IMR-90 (cell line): ENCODE data around the gene RNF151.

ENCODE experiments used
- MAFK ChIP-seq: IDR thresholded peaks from 2 replicates; pipeline ENCODE4 v1.6.1; 2012; ENCODE audit warnings: low read depth, low read length, improper control_type of control experiment
- MAZ ChIP-seq: IDR thresholded peaks from 2 replicates; pipeline ENCODE4 v1.6.1; 2012; ENCODE audit warnings: low read depth, mild to moderate bottlenecking, low read length, improper control_type of control experiment, moderate library complexity, borderline replicate concordance
- RAD21 ChIP-seq: IDR thresholded peaks from 2 replicates; pipeline ENCODE4 v1.6.1; 2012; ENCODE audit warnings: low read length, improper control_type of control experiment
- RFX5 ChIP-seq: IDR thresholded peaks from 2 replicates; pipeline ENCODE4 v1.8.0; 2012; ENCODE audit warnings: low read depth, mild to moderate bottlenecking, low read length, moderate library complexity
- TF ChIP-seq, protein P1 (sequence below): conservative IDR thresholded peaks from 2 replicates; pipeline ENCODE4 v1.5.1; 2012; ENCODE audit warnings: mild to moderate bottlenecking, low read depth, low read length, improper control_type of control experiment
- TF ChIP-seq, protein P2 (sequence below): fragments of 150-350 bp; IDR thresholded peaks from 2 replicates; pipeline ENCODE4 v1.6.1; 2017; ENCODE audit warnings: mild to moderate bottlenecking, antibody characterized with exemption, low read length, low read depth

DNA sequence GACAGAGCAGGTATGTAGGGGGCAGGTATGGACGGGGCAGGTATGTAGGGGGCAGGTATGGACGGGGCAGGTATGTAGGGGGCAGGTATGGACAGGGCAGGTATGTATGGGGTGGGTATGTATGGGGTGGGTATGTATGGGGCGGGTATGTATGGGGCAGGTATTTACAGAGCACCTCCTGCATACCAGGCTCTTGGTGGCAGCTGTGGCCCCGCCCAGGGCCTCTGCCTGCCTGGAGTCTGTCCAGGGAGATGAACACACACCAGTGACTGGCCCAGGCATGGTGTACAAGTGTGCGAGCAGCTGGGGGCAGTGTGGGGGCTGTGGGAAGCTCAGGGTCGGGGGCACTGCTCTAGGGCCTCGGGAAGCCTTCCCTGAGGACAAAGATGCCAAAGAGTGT lies 16.6 kb upstream of the RNF151 start:
- TF ChIP-seq RFX5 (no peak), RAD21 (no peak), MAZ (no peak), MAFK (no peak)
- TF ChIP-seq, protein P1, sequence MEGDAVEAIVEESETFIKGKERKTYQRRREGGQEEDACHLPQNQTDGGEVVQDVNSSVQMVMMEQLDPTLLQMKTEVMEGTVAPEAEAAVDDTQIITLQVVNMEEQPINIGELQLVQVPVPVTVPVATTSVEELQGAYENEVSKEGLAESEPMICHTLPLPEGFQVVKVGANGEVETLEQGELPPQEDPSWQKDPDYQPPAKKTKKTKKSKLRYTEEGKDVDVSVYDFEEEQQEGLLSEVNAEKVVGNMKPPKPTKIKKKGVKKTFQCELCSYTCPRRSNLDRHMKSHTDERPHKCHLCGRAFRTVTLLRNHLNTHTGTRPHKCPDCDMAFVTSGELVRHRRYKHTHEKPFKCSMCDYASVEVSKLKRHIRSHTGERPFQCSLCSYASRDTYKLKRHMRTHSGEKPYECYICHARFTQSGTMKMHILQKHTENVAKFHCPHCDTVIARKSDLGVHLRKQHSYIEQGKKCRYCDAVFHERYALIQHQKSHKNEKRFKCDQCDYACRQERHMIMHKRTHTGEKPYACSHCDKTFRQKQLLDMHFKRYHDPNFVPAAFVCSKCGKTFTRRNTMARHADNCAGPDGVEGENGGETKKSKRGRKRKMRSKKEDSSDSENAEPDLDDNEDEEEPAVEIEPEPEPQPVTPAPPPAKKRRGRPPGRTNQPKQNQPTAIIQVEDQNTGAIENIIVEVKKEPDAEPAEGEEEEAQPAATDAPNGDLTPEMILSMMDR: no peak
- TF ChIP-seq, protein P2, sequence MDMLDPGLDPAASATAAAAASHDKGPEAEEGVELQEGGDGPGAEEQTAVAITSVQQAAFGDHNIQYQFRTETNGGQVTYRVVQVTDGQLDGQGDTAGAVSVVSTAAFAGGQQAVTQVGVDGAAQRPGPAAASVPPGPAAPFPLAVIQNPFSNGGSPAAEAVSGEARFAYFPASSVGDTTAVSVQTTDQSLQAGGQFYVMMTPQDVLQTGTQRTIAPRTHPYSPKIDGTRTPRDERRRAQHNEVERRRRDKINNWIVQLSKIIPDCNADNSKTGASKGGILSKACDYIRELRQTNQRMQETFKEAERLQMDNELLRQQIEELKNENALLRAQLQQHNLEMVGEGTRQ: no peak
